Ishikawa (cell line): ENCODE measurements around the gene IFIH1.

Experiments
- CEBPB ChIP-seq: IDR thresholded peaks from 2 replicates; pipeline ENCODE4 v1.6.1; 2012
- CREB1 ChIP-seq: IDR thresholded peaks from 2 replicates; pipeline ENCODE4 v1.6.1; 2012; ENCODE audit warnings: low read depth
- EGR1 ChIP-seq: IDR thresholded peaks from 2 replicates; pipeline ENCODE4 v1.6.1; 2012
- EP300 ChIP-seq: IDR thresholded peaks from 2 replicates; pipeline ENCODE4 v1.6.1; 2012; ENCODE audit warnings: borderline replicate concordance
- FOXM1 ChIP-seq: IDR thresholded peaks from 2 replicates; pipeline ENCODE4 v1.6.1; 2012; ENCODE audit warnings: low read depth, borderline replicate concordance
- MAX ChIP-seq: IDR thresholded peaks from 2 replicates; pipeline ENCODE4 v1.6.1; 2012
- NFIC ChIP-seq: IDR thresholded peaks from 2 replicates; pipeline ENCODE4 v1.6.1; 2012
- RAD21 ChIP-seq: IDR thresholded peaks from 2 replicates; pipeline ENCODE4 v1.6.1; 2012; ENCODE audit warnings: low read depth
- REST ChIP-seq: IDR thresholded peaks from 2 replicates; pipeline ENCODE4 v1.6.1; 2012; ENCODE audit warnings: low read depth, mild to moderate bottlenecking
- TAF1 ChIP-seq: IDR thresholded peaks from 2 replicates; pipeline ENCODE4 v1.6.1; 2012; ENCODE audit warnings: low read depth, mild to moderate bottlenecking
- TCF12 ChIP-seq: IDR thresholded peaks from 2 replicates; pipeline ENCODE4 v1.6.1; 2012; ENCODE audit warnings: low read depth
- TEAD4 ChIP-seq: IDR thresholded peaks from 2 replicates; pipeline ENCODE4 v1.6.1; 2012
- YY1 ChIP-seq: IDR thresholded peaks from 2 replicates; pipeline ENCODE4 v1.6.1; 2012; ENCODE audit warnings: low read depth
- ZBTB7A ChIP-seq: IDR thresholded peaks from 2 replicates; pipeline ENCODE4 v1.6.1; 2012; ENCODE audit warnings: low read depth
- TF ChIP-seq, protein P1 (sequence below): IDR thresholded peaks from 2 replicates; pipeline ENCODE4 v1.6.1; 2012

Gene IFIH1

DNA sequence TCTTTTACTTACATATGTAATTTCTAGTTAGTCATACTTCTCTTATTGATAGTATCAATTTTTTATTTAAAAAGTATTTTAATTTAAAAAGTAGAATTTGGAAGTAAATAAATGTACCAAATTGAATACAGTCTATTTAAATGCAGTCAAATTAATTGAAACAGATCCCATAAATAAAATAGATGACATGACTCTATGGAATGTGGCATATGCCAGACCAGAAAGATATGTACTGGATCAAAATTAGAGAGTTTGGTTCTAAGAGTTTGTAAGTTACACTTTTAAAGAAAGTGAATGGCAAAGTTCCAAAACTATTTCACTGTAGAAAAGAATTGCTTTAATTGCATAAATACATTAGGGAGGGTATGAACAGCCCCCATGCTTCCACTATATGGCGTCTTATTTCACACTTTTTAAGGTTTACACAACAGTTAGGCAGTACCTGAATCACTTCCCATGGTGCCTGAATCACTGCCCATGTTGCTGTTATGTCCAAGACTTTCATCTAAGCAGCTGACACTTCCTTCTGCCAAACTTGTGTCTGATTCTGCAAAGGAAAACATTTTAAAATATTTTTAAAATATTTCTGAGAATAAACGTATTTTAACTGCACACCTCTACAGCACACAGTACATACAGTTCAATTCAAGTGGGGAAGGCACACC, 25.2 kb downstream of the IFIH1 start:
- TF ChIP-seq FOXM1, result no peak
- no peak for TF ChIP-seq RAD21
- TF ChIP-seq TCF12, result no peak
- TF ChIP-seq YY1, result no peak
- TF ChIP-seq ZBTB7A, result no peak
- no peak for TF ChIP-seq EP300
- TF ChIP-seq, protein P1, sequence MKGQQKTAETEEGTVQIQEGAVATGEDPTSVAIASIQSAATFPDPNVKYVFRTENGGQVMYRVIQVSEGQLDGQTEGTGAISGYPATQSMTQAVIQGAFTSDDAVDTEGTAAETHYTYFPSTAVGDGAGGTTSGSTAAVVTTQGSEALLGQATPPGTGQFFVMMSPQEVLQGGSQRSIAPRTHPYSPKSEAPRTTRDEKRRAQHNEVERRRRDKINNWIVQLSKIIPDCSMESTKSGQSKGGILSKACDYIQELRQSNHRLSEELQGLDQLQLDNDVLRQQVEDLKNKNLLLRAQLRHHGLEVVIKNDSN, result no peak
- no peak for TF ChIP-seq CREB1
- TF ChIP-seq CEBPB, result no peak
- no peak for TF ChIP-seq REST
- no peak for TF ChIP-seq NFIC
- TF ChIP-seq EGR1, result no peak
- no peak for TF ChIP-seq MAX
- TF ChIP-seq TEAD4, result no peak

- no peak for TF ChIP-seq EGR1
- no peak for TF ChIP-seq FOXM1
- TF ChIP-seq ZBTB7A, result no peak
- TF ChIP-seq CREB1, result no peak
- TF ChIP-seq, protein P1, result no peak
- no peak for TF ChIP-seq TCF12
- no peak for TF ChIP-seq CEBPB
- TF ChIP-seq EP300, result no peak
- TF ChIP-seq RAD21, result no peak
- TF ChIP-seq YY1, result no peak
- no peak for TF ChIP-seq NFIC
- TF ChIP-seq TEAD4, result no peak
Measured at GRCh38 chr2:162291748-162292147, 26.7 kb downstream of the IFIH1 start.

GRCh38 chr2:162282765-162283425, 35.6 kb downstream of the IFIH1 start:
- TF ChIP-seq REST (no peak), ZBTB7A (no peak), FOXM1 (no peak), EGR1 (no peak), MAX (no peak), TCF12 (no peak), YY1 (no peak), TEAD4 (no peak), CEBPB (no peak), NFIC (no peak)
- TF ChIP-seq, protein P1, result no peak

GRCh38 chr2:162280654-162281053, 37.8 kb downstream of the IFIH1 start:
- TF ChIP-seq, protein P1, result no peak
- TF ChIP-seq TEAD4, result no peak
- no peak for TF ChIP-seq FOXM1
- no peak for TF ChIP-seq CREB1
- TF ChIP-seq RAD21, result no peak
- TF ChIP-seq CEBPB, result no peak
- no peak for TF ChIP-seq TCF12
- TF ChIP-seq REST, result no peak
- TF ChIP-seq YY1, result no peak
- no peak for TF ChIP-seq TAF1
- TF ChIP-seq EGR1, result no peak
- TF ChIP-seq EP300, result no peak
- TF ChIP-seq MAX, result no peak
